K562 (cell line): ENCODE measurements around the gene HEMGN. TPM values are rescaled to one million over a fixed set of nuclear protein-coding genes. Genes with fewer than 3 reads are reported as not detected.

Experiments used
- ATAC-seq: fragments of 200-7000 bp; cut with Tn5 transposase; 3 replicates; pipeline ENCODE4 v1.9.1; 2020; ENCODE audit warnings: moderate library complexity
- BruUV-seq: library from RNA; stranded (reverse); fragments of 400-500 nt; replicated peaks from 2 replicates; lab custom pipeline; 2021; lab: Mats Ljungman, UMichigan
- CTCF ChIA-PET: fragments of 300-600 bp; formaldehyde crosslinking; extraction: SDS; loops from one replicate; lab custom pipeline; 2021; ENCODE audit warnings: low intra/inter-chr PET ratio; lab: Yijun Ruan, JAX
- POLR2A ChIA-PET: fragments of 300-600, 350-650 bp; sonication (Branson Sonifier 250); formaldehyde crosslinking; extraction: SDS; loops from one replicate; lab custom pipeline; 2021; ENCODE audit warnings: antibody characterized with exemption, inconsistent platforms; lab: Yijun Ruan, JAX
- DNase-seq, 4 experiments: peaks; one replicate each; pipeline versions ENCODE4 v3.0.0 to v3.0.0-alpha.2; 2011 to 2018; ENCODE audit warnings: low spot score in 3 of 4, mixed read lengths in 3 of 4; ENCODE audit errors: extremely low read depth in 1 of 4
- FAIRE-seq: peaks from 2 replicates; lab custom pipeline; 2011; peaks lifted over from hg19 to GRCh38; lab: Jason Lieb, UNC
- H2AFZ ChIP-seq: 2 replicates; pipeline ENCODE4 v1.6.0; 2011; ENCODE audit warnings: low read depth, low read length, control low read depth, inconsistent platforms
- H3K27ac ChIP-seq: fragments of 200-600 bp; 3 replicates; pipeline ENCODE4 v1.8.0; 2011; ENCODE audit warnings: low read depth, mild to moderate bottlenecking, control low read depth, inconsistent platforms, low read length, moderate library complexity, mixed read lengths; ENCODE audit errors: extremely low read depth
- H3K27me3 ChIP-seq, 2 experiments: fragments of 300-600 bp in 1 of 2; 2 replicates in 1 of 2; 3 replicates in 1 of 2; pipeline versions ENCODE4 v1.6.0 to v1.8.0; 2011; ENCODE audit warnings: inconsistent platforms in 2 of 2, low read length in 2 of 2, mild to moderate bottlenecking in 1 of 2, mixed read lengths in 1 of 2, moderate library complexity in 1 of 2; ENCODE audit not compliant: control insufficient read depth in 2 of 2, insufficient read depth in 2 of 2
- H3K36me3 ChIP-seq: fragments of 300-600 bp; 3 replicates; pipeline ENCODE4 v1.8.0; 2011; ENCODE audit warnings: mild to moderate bottlenecking, low read length, inconsistent platforms; ENCODE audit not compliant: control insufficient read depth, insufficient read depth
- H3K4me1 ChIP-seq, 2 experiments: fragments of 200-600 bp in 1 of 2; replicated peaks in 1 of 2; 2 replicates in 1 of 2; 3 replicates in 1 of 2; pipeline versions ENCODE4 v1.5.1 to v1.8.0; 2011; ENCODE audit warnings: inconsistent platforms in 2 of 2, low read length in 2 of 2, mild to moderate bottlenecking in 1 of 2, mixed read lengths in 1 of 2, moderate library complexity in 1 of 2; ENCODE audit not compliant: control insufficient read depth in 2 of 2, insufficient read depth in 2 of 2
- H3K4me2 ChIP-seq: 2 replicates; pipeline ENCODE4 v1.6.1; 2011; ENCODE audit warnings: low read length, control low read depth, inconsistent platforms, mixed read lengths; ENCODE audit not compliant: insufficient read depth
- H3K4me3 ChIP-seq: fragments of 200-600 bp; sonication (generic), shearing (Covaris generic); 2 replicates; pipeline ENCODE4 v1.5.1; 2016; ENCODE audit warnings: control low read depth, inconsistent platforms
- H3K79me2 ChIP-seq: fragments of 200-600 bp; 3 replicates; pipeline ENCODE4 v1.8.0; 2011; ENCODE audit warnings: low read length, inconsistent platforms; ENCODE audit not compliant: control insufficient read depth, insufficient read depth
- H3K9ac ChIP-seq, 2 experiments: 2 replicates each; pipeline versions ENCODE4 v1.6.0 to v1.6.1; 2011; ENCODE audit warnings: low read depth in 2 of 2, low read length in 2 of 2, control low read depth in 1 of 2, inconsistent platforms in 1 of 2, mild to moderate bottlenecking in 1 of 2, mixed read lengths in 1 of 2; ENCODE audit not compliant: insufficient read depth in 1 of 2
- H3K9me1 ChIP-seq: one replicate; pipeline ENCODE4 v1.6.0; 2011; ENCODE audit warnings: inconsistent platforms, mild to moderate bottlenecking, low read length, moderate library complexity; ENCODE audit not compliant: control insufficient read depth, insufficient read depth
- H3K9me3 ChIP-seq: replicated peaks from 2 replicates; pipeline ENCODE4 v1.5.1; 2011; ENCODE audit warnings: low read depth, low read length, inconsistent platforms; ENCODE audit not compliant: control insufficient read depth, insufficient read depth
- H4K20me1 ChIP-seq: replicated peaks from 2 replicates; pipeline ENCODE4 v1.6.1; 2011; ENCODE audit warnings: low read length, inconsistent platforms, mixed read lengths; ENCODE audit not compliant: control insufficient read depth, insufficient read depth
- ESRRA ChIP-seq: fragments of 450-650 bp; IDR thresholded peaks from 2 replicates; pipeline ENCODE4 v1.6.1; 2014; ENCODE audit warnings: low read depth, mild to moderate bottlenecking, moderate library complexity, borderline replicate concordance
- ETV6 ChIP-seq, 3 experiments: fragments of 150-350 bp in 1 of 3; sonication (generic) in 1 of 3; formaldehyde crosslinking in 1 of 3; IDR thresholded peaks; 2 replicates each; pipeline versions ENCODE4 v1.6.1 to v1.8.0; 2014 to 2022; ENCODE audit warnings: borderline replicate concordance in 2 of 3, low read depth in 2 of 3, antibody characterized with exemption in 1 of 3, low read length in 1 of 3, mild to moderate bottlenecking in 1 of 3, missing genetic modification reagents in 1 of 3
- HMGXB4 ChIP-seq: sonication (generic); formaldehyde crosslinking; IDR thresholded peaks from 2 replicates; pipeline ENCODE4 v1.8.1; 2023; ENCODE audit warnings: mild to moderate bottlenecking, missing genetic modification reagents
- MED1 ChIP-seq: sonication (generic); formaldehyde crosslinking; IDR thresholded peaks from 2 replicates; pipeline ENCODE4 v1.8.1; 2023; ENCODE audit warnings: missing genetic modification reagents, borderline replicate concordance
- PML ChIP-seq: IDR thresholded peaks from 2 replicates; pipeline ENCODE4 v1.6.1; 2012; ENCODE audit warnings: low read length, inconsistent platforms
- USF2 ChIP-seq: sonication (generic); formaldehyde crosslinking; IDR thresholded peaks from 2 replicates; pipeline ENCODE4 v1.5.0; 2020; ENCODE audit warnings: missing genetic modification reagents
- ZNF318 ChIP-seq, 2 experiments: fragments of 450-650 bp; IDR thresholded peaks; 2 replicates each; pipeline ENCODE4 v1.6.1; 2016; ENCODE audit warnings: mild to moderate bottlenecking in 2 of 2, borderline replicate concordance in 1 of 2, low read depth in 1 of 2, moderate library complexity in 1 of 2
- WGBS: fragments of 100-300 bp; shearing (Covaris generic); methylation state at CpG from one replicate; pipeline ENCODE4 v1.1.6; 2016; ENCODE audit warnings: low coverage, mixed read lengths; ENCODE audit not compliant: insufficient coverage; ENCODE audit errors: missing lambda C conversion rate; 5-methylcytosine and 5-hydroxymethylcytosine counted together
- in situ Hi-C: fragments of 300-500 bp; cut with MboI; formaldehyde crosslinking; loops from 4 replicates; pipeline ENCODE4 v1.15.0; 2018; ENCODE audit warnings: inconsistent platforms, mixed read lengths
- intact Hi-C: fragments of 100-400 bp; cut with micrococcal nuclease; formaldehyde crosslinking; loops from 2 replicates; pipeline ENCODE4 v1.14.2; 2022
- polyA plus RNA-seq, 8 experiments: library from polyadenylated mRNA; depleted of rRNA in 4 of 8; stranded (reverse) in 5 of 8; unstranded in 3 of 8; fragments of >200 nt; fragmentation: Nextera tagmentation in 2 of 8; fragmentation: Illumina TruSeq in 1 of 8; extraction: Ambion mirVana in 2 of 8; extraction: Trizol in 1 of 8; gene quantifications; 2 replicates each; pipeline versions ENCODE4 v1.2.1 to v1.2.3, GENCODE V29; 2011 to 2014; ENCODE audit warnings: inconsistent platforms in 1 of 8, missing spikeins in 1 of 8
- total RNA-seq, 7 experiments: library from RNA; depleted of rRNA in 6 of 7; stranded (reverse); fragments of >200 nt in 6 of 7; fragmentation: Illumina TruSeq in 2 of 7; extraction: Trizol in 2 of 7; gene quantifications; 2 replicates each; pipeline versions ENCODE4 v1.2.1 to v1.2.3, GENCODE V29; 2011 to 2021; ENCODE audit warnings: low replicate concordance in 1 of 7

HEMGN gene
- total and polyA plus RNA-seq, 9 of the 15 experiments (the other 6 are each of a cell fraction or from before 2014, with no cell fraction given) = 56.3 to 258 (median 137) TPM

- H2AFZ ChIP-seq = no peak overlapping the region; the same call in 1 of the 2 replicates
- CTCF ChIA-PET = no interaction called here
- DNase-seq = no peak
- H3K27ac ChIP-seq = peak overlapping the region; percentile 79
- peak overlapping the region; percentile 43 for H3K4me3 ChIP-seq
- FAIRE-seq = no peak
- ATAC-seq = peak; percentile 8
- H3K4me1 ChIP-seq = peaks cover 6 to 38% of the 10 kb centered on the region in 2 experiments; a peak in 4 of 5 replicates
- in situ Hi-C loops = no loop called here
- peaks cover 67% of the 10 kb centered on the region for H3K36me3 ChIP-seq
- H3K9me3 ChIP-seq = no peaks in the 10 kb centered on the region
- H4K20me1 ChIP-seq = no peaks in the 10 kb centered on the region
- POLR2A ChIA-PET = interaction anchor here (0.7 to 1.9 kb wide), 8 partner anchors 10 to 70 kb away, joined by 3 to 10 read pairs (median 4); partner anchors contain the start of genes ANP32B and TRMO
- peak overlapping the region; percentile 84 to 86 for H3K9ac ChIP-seq
- no peaks in the 10 kb centered on the region for H3K9me1 ChIP-seq
- H3K4me2 ChIP-seq = peak overlapping the region; percentile 95
- H3K79me2 ChIP-seq = peaks cover 99% of the 10 kb centered on the region
- 26% methylated on average over 5 of the region's 6 CpGs for WGBS
- intact Hi-C loops = no loop called here
- no peaks in the 10 kb centered on the region for H3K27me3 ChIP-seq
- BruUV-seq = no TSS peak
- TF ChIP-seq HMGXB4 (CRISPR knock-in tag) = no peak
- no peak for TF ChIP-seq ESRRA
- TF ChIP-seq PML = no peak
- TF ChIP-seq MED1 (CRISPR knock-in tag) = no peak
- no peak for TF ChIP-seq ETV6 (IDR thresholded peaks at IDR 0.05; ENCODE audit: borderline replicate concordance in 1 of 2, low read depth in 2 of 2, low read length in 1 of 2)
- no peak for TF ChIP-seq ETV6 (CRISPR knock-in tag; IDR thresholded peaks at IDR 0.05; ENCODE audit: borderline replicate concordance)
- TF ChIP-seq USF2 = no peak
- TF ChIP-seq ZNF318 (IDR thresholded peaks at IDR 0.05; ENCODE audit: borderline replicate concordance in 1 of 2, low read depth in 1 of 2) = no peak
These were observed 3.5 kb downstream of the HEMGN start for GRCh38 chr9:97934321-97935115.
